ENCODE measurements around the gene BNIP2. TPM values are rescaled to one million over a fixed set of nuclear protein-coding genes. Genes with fewer than 3 reads are reported as not detected.

BNIP2 gene
- total and polyA plus RNA-seq, 2 of the 13 experiments (the other 11 are each of a cell fraction or from before 2014, with no cell fraction given): 17.4 to 57.6 TPM

DNA sequence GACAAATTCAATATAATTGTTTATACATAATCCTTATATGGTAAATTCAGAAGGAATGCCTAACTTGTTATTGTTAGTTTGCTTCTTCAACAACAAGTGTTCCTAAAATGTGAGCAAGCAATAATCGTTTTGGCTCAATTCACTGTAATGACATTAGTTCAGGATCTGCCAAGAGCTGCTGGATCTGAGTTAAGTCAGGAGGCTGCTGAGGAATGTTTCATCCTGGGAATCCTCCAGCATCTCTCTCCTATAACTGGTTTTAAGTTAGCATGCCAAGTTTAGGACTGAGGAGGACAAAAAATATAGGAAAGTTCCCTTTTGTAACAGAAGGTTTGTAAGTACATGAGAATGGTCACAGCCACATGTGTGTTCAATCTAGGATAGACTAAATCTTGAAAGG, 26.9 kb downstream of the BNIP2 start:
- Histone ChIP-seq H3K27me3 (ENCODE audit: control insufficient read depth in 1 of 2, insufficient read depth in 2 of 2, low read length in 2 of 2) (no peaks in the 10 kb centered on the region), H3K27ac (ENCODE audit: extremely low read length, insufficient read depth, low read length) (no peak overlapping the region), H3K79me2 (ENCODE audit: insufficient read depth, low read length) (no peaks in the 10 kb centered on the region), H4K20me1 (ENCODE audit: insufficient read depth, low read length) (no peaks in the 10 kb centered on the region), H3K36me3 (replicated peaks in 1 of 2; ENCODE audit: control insufficient read depth in 1 of 2, insufficient read depth in 2 of 2, low read length in 2 of 2) (peaks cover 1 to 46% of the 10 kb centered on the region in 2 experiments), H3K9ac (ENCODE audit: insufficient read depth, low read depth, low read length) (no peak overlapping the region), H3K4me3 (replicated peaks in 1 of 3; ENCODE audit: insufficient read depth in 1 of 3, low read depth in 2 of 3, low read length in 3 of 3) (no peak overlapping the region), H3K9me3 (ENCODE audit: low read length) (no peaks in the 10 kb centered on the region), H3K4me2 (ENCODE audit: low read depth, low read length) (no peak overlapping the region), H2AFZ (ENCODE audit: low read length) (no peak overlapping the region), H3K4me1 (ENCODE audit: insufficient read depth, low read length) (peaks cover 17% of the 10 kb centered on the region)
- WGBS (ENCODE audit: low lambda C conversion rate): 96% methylated on average over 1 of the region's 1 CpG
- ATAC-seq: no peak
- FAIRE-seq: no peak
- intact Hi-C loops (cut with micrococcal nuclease; ENCODE audit: unreplicated experiment): no loop called here
- ChIA-PET CTCF (ENCODE audit: low intra/inter-chr PET ratio, low total read pairs) (no interaction called here), POLR2A (no interaction called here)
- in situ Hi-C loops (cut with HindIII; ENCODE audit: extremely low pct_ligation_motif_present, low pct_unique_long_range_greater_than_20kb): no loop called here
- no peak for DNase-seq (ENCODE audit: low spot score)
- BruUV-seq (replicated peaks): no TSS peak
- no peak for TF ChIP-seq HNRNPH1 (optimal IDR thresholded peaks at IDR 0.05; ENCODE audit: low read depth, low read length)
- TF ChIP-seq NONO (IDR thresholded peaks at IDR 0.05): no peak
- no peak for TF ChIP-seq NONO (CRISPR knock-in tag; conservative IDR thresholded peaks at IDR 0.05)
- TF ChIP-seq GATA4 (IDR thresholded peaks at IDR 0.05; ENCODE audit: borderline replicate concordance, low read depth): no peak
- TF ChIP-seq SPEN (CRISPR knock-in tag; IDR thresholded peaks at IDR 0.05; ENCODE audit: low read depth): no peak
- TF ChIP-seq MTA1 (CRISPR knock-in tag; IDR thresholded peaks at IDR 0.05; ENCODE audit: borderline replicate concordance): no peak
- TF ChIP-seq ZNF83 (CRISPR knock-in tag; IDR thresholded peaks at IDR 0.05; ENCODE audit: borderline replicate concordance): no peak
- TF ChIP-seq SIX4 (CRISPR knock-in tag; IDR thresholded peaks at IDR 0.05): no peak
- TF ChIP-seq ZFP36L2 (CRISPR knock-in tag; IDR thresholded peaks at IDR 0.05): no peak
- TF ChIP-seq ZNF564 (CRISPR knock-in tag; IDR thresholded peaks at IDR 0.05): no peak
- TF ChIP-seq, protein P1, sequence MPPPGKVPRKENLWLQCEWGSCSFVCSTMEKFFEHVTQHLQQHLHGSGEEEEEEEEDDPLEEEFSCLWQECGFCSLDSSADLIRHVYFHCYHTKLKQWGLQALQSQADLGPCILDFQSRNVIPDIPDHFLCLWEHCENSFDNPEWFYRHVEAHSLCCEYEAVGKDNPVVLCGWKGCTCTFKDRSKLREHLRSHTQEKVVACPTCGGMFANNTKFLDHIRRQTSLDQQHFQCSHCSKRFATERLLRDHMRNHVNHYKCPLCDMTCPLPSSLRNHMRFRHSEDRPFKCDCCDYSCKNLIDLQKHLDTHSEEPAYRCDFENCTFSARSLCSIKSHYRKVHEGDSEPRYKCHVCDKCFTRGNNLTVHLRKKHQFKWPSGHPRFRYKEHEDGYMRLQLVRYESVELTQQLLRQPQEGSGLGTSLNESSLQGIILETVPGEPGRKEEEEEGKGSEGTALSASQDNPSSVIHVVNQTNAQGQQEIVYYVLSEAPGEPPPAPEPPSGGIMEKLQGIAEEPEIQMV (CRISPR knock-in tag; IDR thresholded peaks at IDR 0.05; ENCODE audit: low read depth): no peak
- TF ChIP-seq BHLHE40 (IDR thresholded peaks at IDR 0.05; ENCODE audit: low read length): no peak
- no peak for TF ChIP-seq SNAI1 (CRISPR knock-in tag; IDR thresholded peaks at IDR 0.05; ENCODE audit: borderline replicate concordance)
- TF ChIP-seq YEATS4 (CRISPR knock-in tag; IDR thresholded peaks at IDR 0.05; ENCODE audit: borderline replicate concordance): no peak
- TF ChIP-seq, protein P2, sequence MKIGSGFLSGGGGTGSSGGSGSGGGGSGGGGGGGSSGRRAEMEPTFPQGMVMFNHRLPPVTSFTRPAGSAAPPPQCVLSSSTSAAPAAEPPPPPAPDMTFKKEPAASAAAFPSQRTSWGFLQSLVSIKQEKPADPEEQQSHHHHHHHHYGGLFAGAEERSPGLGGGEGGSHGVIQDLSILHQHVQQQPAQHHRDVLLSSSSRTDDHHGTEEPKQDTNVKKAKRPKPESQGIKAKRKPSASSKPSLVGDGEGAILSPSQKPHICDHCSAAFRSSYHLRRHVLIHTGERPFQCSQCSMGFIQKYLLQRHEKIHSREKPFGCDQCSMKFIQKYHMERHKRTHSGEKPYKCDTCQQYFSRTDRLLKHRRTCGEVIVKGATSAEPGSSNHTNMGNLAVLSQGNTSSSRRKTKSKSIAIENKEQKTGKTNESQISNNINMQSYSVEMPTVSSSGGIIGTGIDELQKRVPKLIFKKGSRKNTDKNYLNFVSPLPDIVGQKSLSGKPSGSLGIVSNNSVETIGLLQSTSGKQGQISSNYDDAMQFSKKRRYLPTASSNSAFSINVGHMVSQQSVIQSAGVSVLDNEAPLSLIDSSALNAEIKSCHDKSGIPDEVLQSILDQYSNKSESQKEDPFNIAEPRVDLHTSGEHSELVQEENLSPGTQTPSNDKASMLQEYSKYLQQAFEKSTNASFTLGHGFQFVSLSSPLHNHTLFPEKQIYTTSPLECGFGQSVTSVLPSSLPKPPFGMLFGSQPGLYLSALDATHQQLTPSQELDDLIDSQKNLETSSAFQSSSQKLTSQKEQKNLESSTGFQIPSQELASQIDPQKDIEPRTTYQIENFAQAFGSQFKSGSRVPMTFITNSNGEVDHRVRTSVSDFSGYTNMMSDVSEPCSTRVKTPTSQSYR (CRISPR knock-in tag; IDR thresholded peaks at IDR 0.05; ENCODE audit: borderline replicate concordance): no peak
- TF ChIP-seq KLF13 (CRISPR knock-in tag; IDR thresholded peaks at IDR 0.05): no peak
- no peak for TF ChIP-seq CHCHD3 (CRISPR knock-in tag; IDR thresholded peaks at IDR 0.05)
